GM12874 (cell line): ENCODE measurements around the gene CIB2.

Source experiments
- CTCF ChIP-seq: IDR thresholded peaks from 2 replicates; pipeline ENCODE4 v1.5.1; 2011; ENCODE audit warnings: low read depth, mild to moderate bottlenecking, control low read depth, low read length, moderate library complexity; ENCODE audit not compliant: insufficient read depth

CIB2 gene

GRCh38 chr15:78104566-78105475 lies 26.4 kb downstream of the CIB2 start:
- TF ChIP-seq CTCF = no peak

DNA sequence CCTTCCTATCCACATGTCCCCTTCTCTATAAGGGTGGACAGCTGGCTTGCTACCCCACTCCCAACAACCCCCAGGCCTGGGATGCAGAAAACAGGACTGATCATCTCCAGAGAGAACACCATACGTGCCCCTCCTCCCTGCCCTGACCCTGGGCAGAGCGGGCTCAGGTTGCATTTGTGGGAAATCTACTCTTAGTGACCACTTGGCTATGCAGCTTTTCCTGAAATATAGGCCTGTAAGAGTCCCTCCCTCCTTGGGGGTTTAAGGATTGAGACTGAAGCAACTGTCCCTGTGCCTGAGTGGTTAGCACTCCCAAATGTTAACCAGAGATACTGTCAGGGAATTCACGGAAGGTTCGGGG lies 27.1 kb downstream of the CIB2 start:
- TF ChIP-seq CTCF = no peak

GRCh38 chr15:78103406-78104118 lies 27.7 kb downstream of the CIB2 start:
- TF ChIP-seq CTCF = no peak

GRCh38 chr15:78102741-78103140 lies 28.5 kb downstream of the CIB2 start:
- TF ChIP-seq CTCF = no peak

DNA sequence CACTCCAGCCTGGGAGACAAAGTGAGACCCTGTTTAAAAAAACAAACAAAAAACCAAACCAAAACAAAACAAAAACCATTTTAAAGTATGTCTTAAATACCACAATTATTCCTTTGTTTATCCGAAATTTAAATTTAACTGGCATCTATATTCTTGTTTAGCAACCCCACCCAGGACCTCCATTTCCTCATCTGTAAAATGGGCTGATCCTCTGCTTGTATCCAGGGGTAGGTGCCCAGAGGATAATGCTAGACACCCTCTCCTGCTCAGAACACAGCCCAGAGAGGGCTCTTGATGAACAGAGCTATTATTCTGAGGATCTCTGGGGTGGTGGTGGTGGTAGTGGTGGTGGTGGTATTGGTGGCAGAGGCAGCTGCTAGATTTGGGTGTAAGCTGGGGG lies 29.0 kb downstream of the CIB2 start:
- no peak for TF ChIP-seq CTCF

GRCh38 chr15:78101423-78102105 lies 29.7 kb downstream of the CIB2 start:
- TF ChIP-seq CTCF = no peak

- TF ChIP-seq CTCF = no peak
Measured at GRCh38 chr15:78100886-78101285, 30.4 kb downstream of the CIB2 start.
